Endothelial cell of umbilical vein (primary cell): ENCODE measurements around the gene GPRASP2.

Experiments used
- CTCF ChIP-seq, 2 donors: IDR thresholded peaks; 1 replicate in 1 of 2; 2 replicates in 1 of 2; pipeline ENCODE4 v1.5.1; 2011; ENCODE audit warnings: low read length in 2 of 2, mild to moderate bottlenecking in 2 of 2, moderate library complexity in 2 of 2, control low read depth in 1 of 2, inconsistent platforms in 1 of 2, low read depth in 1 of 2; ENCODE audit not compliant: insufficient read depth in 1 of 2; ENCODE audit errors: extremely low read depth in 1 of 2
- EZH2 ChIP-seq: IDR thresholded peaks from 2 replicates; pipeline ENCODE4 v1.6.1; 2012; ENCODE audit warnings: borderline replicate concordance, low read depth, mild to moderate bottlenecking, moderate library complexity, low read length, inconsistent platforms; ENCODE audit not compliant: severe bottlenecking
- FOS ChIP-seq: IDR thresholded peaks from 2 replicates; pipeline ENCODE4 v1.6.1; 2011; ENCODE audit warnings: mild to moderate bottlenecking, low read length, moderate library complexity, borderline replicate concordance; ENCODE audit not compliant: insufficient read depth
- GATA2 ChIP-seq: IDR thresholded peaks from 2 replicates; pipeline ENCODE4 v1.7.0; 2011; ENCODE audit warnings: low read depth, mild to moderate bottlenecking, moderate library complexity, mixed read lengths, low read length; ENCODE audit not compliant: insufficient read length, insufficient read depth
- MYC ChIP-seq: IDR thresholded peaks from one replicate; pipeline ENCODE4 v1.6.1; 2011; ENCODE audit warnings: mild to moderate bottlenecking, low read depth, low read length
- POLR2A ChIP-seq: IDR thresholded peaks from 2 replicates; pipeline ENCODE4 v1.6.1; 2012; ENCODE audit warnings: low read depth, mild to moderate bottlenecking, control low read depth, low read length
- POLR2AphosphoS5 ChIP-seq: IDR thresholded peaks from 2 replicates; pipeline ENCODE4 v1.6.1; 2012; ENCODE audit warnings: low read depth, mild to moderate bottlenecking, control low read depth, low read length, moderate library complexity; ENCODE audit not compliant: insufficient read depth
- TF ChIP-seq, protein P1 (sequence below): IDR thresholded peaks from 2 replicates; pipeline ENCODE4 v1.6.1; 2011; ENCODE audit not compliant: insufficient read depth, insufficient read length

DNA sequence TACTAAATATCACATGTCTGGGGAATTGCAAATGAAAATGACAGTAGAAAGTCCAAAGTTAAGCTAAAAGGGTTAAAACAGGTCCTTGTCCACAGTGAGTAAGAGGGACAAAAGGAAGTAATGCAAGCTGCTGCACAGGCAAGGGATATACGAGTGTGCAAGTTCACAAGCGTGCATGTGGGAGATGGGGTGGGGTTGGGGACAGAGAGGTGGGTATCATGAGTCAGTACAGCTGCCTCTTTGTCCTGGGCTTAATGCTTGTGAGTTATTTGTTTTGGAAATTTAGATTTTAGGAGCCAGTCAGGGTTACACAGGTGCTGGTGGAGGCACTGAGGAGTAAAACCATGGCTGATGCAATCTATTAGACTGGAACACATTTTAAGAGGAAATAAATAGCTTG lies 3.3 kb upstream of the GPRASP2 start:
- TF ChIP-seq CTCF (IDR thresholded peaks at IDR 0.05; ENCODE audit: extremely low read depth in 1 of 2, insufficient read depth in 1 of 2, low read depth in 1 of 2, low read length in 2 of 2) (no peak), EZH2 (no peak), POLR2A (no peak), POLR2AphosphoS5 (no peak), FOS (no peak), MYC (no peak), GATA2 (no peak)
- TF ChIP-seq, protein P1, sequence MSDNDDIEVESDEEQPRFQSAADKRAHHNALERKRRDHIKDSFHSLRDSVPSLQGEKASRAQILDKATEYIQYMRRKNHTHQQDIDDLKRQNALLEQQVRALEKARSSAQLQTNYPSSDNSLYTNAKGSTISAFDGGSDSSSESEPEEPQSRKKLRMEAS: no peak
